Keratinocyte (primary cell): Measurements from ENCODE around the gene ABR. TPM values are rescaled to one million over a fixed set of nuclear protein-coding genes. Genes with fewer than 3 reads are reported as not detected.

Source experiments
- DNase-seq: peaks from one replicate; pipeline ENCODE4 v3.0.0-alpha.2; 2011; ENCODE audit warnings: low read depth, missing footprints, low spot score
- FAIRE-seq: peaks from 2 replicates; lab custom pipeline; 2011; peaks lifted over from hg19 to GRCh38; lab: Jason Lieb, UNC
- H2AFZ ChIP-seq: 2 replicates; pipeline ENCODE4 v1.6.0; 2012; ENCODE audit warnings: low read length, control low read depth, inconsistent platforms; ENCODE audit not compliant: control insufficient read depth
- H3K27ac ChIP-seq: 2 replicates; pipeline ENCODE4 v1.5.1; 2011; ENCODE audit warnings: low read length; ENCODE audit not compliant: control insufficient read depth, insufficient read depth
- H3K27me3 ChIP-seq: 3 replicates; pipeline ENCODE4 v1.6.0; 2011; ENCODE audit warnings: low read length; ENCODE audit not compliant: control insufficient read depth, insufficient read depth; ENCODE audit errors: extremely low read depth
- H3K36me3 ChIP-seq, 2 experiments: 2 replicates in 1 of 2; 3 replicates in 1 of 2; pipeline ENCODE4 v1.5.1; 2011; ENCODE audit warnings: low read length in 2 of 2, mild to moderate bottlenecking in 1 of 2; ENCODE audit not compliant: control insufficient read depth in 2 of 2, insufficient read depth in 2 of 2; ENCODE audit errors: extremely low read depth in 1 of 2
- H3K4me1 ChIP-seq: 3 replicates; pipeline ENCODE4 v1.5.1; 2011; ENCODE audit warnings: low read length; ENCODE audit not compliant: control insufficient read depth, insufficient read depth; ENCODE audit errors: extremely low read depth
- H3K4me2 ChIP-seq: 3 replicates; pipeline ENCODE4 v1.6.0; 2011; ENCODE audit warnings: low read depth, low read length; ENCODE audit not compliant: control insufficient read depth, insufficient read depth; ENCODE audit errors: extremely low read depth
- H3K4me3 ChIP-seq, 3 experiments: fragments of 200-600 bp in 1 of 3; sonication (generic) in 1 of 3; 2 replicates in 2 of 3; 3 replicates in 1 of 3; pipeline ENCODE4 v1.5.1; 2011 to 2016; ENCODE audit warnings: low read length in 3 of 3, mild to moderate bottlenecking in 3 of 3, control low read depth in 2 of 3, inconsistent platforms in 1 of 3, low read depth in 1 of 3, mixed read lengths in 1 of 3, mixed run types in 1 of 3, moderate library complexity in 1 of 3; ENCODE audit not compliant: control insufficient read depth in 2 of 3, insufficient read depth in 2 of 3; ENCODE audit errors: extremely low read depth in 1 of 3
- H3K79me2 ChIP-seq: 2 replicates; pipeline ENCODE4 v1.6.0; 2012; ENCODE audit warnings: low read length; ENCODE audit not compliant: control insufficient read depth, insufficient read depth
- H3K9ac ChIP-seq: 3 replicates; pipeline ENCODE4 v1.6.0; 2011; ENCODE audit warnings: low read length; ENCODE audit not compliant: control insufficient read depth, insufficient read depth; ENCODE audit errors: extremely low read depth
- H3K9me1 ChIP-seq: 3 replicates; pipeline ENCODE4 v1.6.0; 2011; ENCODE audit warnings: low read length; ENCODE audit not compliant: control insufficient read depth, insufficient read depth; ENCODE audit errors: extremely low read depth
- H3K9me3 ChIP-seq: 2 replicates; pipeline ENCODE4 v1.5.1; 2012; ENCODE audit warnings: low read depth, low read length; ENCODE audit not compliant: control insufficient read depth
- H4K20me1 ChIP-seq: 3 replicates; pipeline ENCODE4 v1.6.0; 2011; ENCODE audit warnings: low read length; ENCODE audit not compliant: control insufficient read depth, insufficient read depth; ENCODE audit errors: extremely low read depth
- CTCF ChIP-seq, 3 experiments: IDR thresholded peaks in 1 of 3; conservative IDR thresholded peaks in 1 of 3; optimal IDR thresholded peaks in 1 of 3; 2 replicates in 2 of 3; 3 replicates in 1 of 3; pipeline versions ENCODE3 to v1.5.1; 2011; ENCODE audit warnings: low read length in 3 of 3, mild to moderate bottlenecking in 3 of 3, moderate library complexity in 2 of 3, control low read depth in 1 of 3, inconsistent platforms in 1 of 3; ENCODE audit not compliant: insufficient read depth in 2 of 3; ENCODE audit errors: extremely low read depth in 1 of 3
- EZH2 ChIP-seq: IDR thresholded peaks from one replicate; pipeline ENCODE4 v1.6.1; 2012; ENCODE audit warnings: inconsistent platforms, mild to moderate bottlenecking, low read length, moderate library complexity
- dilution Hi-C: fragments of 300-500 bp; cut with MboI; formaldehyde crosslinking; loops from one replicate; pipeline ENCODE4 v1.7.0; 2020; ENCODE audit warnings: low sequenced_read_pairs; ENCODE audit not compliant: extremely low pct_ligation_motif_present
- polyA plus RNA-seq, 5 experiments: library from polyadenylated mRNA; depleted of rRNA in 3 of 5; stranded (reverse) in 3 of 5; stranded (forward) in 1 of 5; unstranded in 1 of 5; fragments of >200 nt; gene quantifications; 1 replicate in 1 of 5; 2 replicates in 3 of 5; 3 replicates in 1 of 5; pipeline versions ENCODE4 v1.2.1 to v1.2.3, GENCODE V29; 2011 to 2012; ENCODE audit warnings: missing spikeins in 2 of 5, low read depth in 1 of 5, low replicate concordance in 1 of 5

ABR gene
- polyA plus RNA-seq, 1 donor (not counting 4 experiments of a cell fraction or from before 2014, with no cell fraction given), result 17.3 TPM

GRCh38 chr17:1211287-1211686 lies 31.5 kb upstream of the ABR start:
- Histone ChIP-seq H2AFZ (no peak overlapping the region), H3K27ac (no peak overlapping the region), H3K4me2 (no peak overlapping the region), H3K4me1 (no peaks in the 10 kb centered on the region), H3K9me3 (no peaks in the 10 kb centered on the region), H4K20me1 (no peaks in the 10 kb centered on the region), H3K27me3 (peaks cover 4% of the 10 kb centered on the region), H3K79me2 (no peaks in the 10 kb centered on the region), H3K4me3 (no peak overlapping the region), H3K36me3 (no peaks in the 10 kb centered on the region), H3K9me1 (no peaks in the 10 kb centered on the region), H3K9ac (no peak overlapping the region)
- FAIRE-seq, result no peak
- no peak for TF ChIP-seq EZH2
- dilution Hi-C loops, result no loop called here
- no peak for DNase-seq

- H3K9me3 ChIP-seq, result no peaks in the 10 kb centered on the region
- H3K27ac ChIP-seq, result no peak overlapping the region
- H3K4me3 ChIP-seq, result no peak overlapping the region
- TF ChIP-seq EZH2 (no peak), CTCF (optimal IDR thresholded peaks at IDR 0.05 in 1 of 3, IDR thresholded peaks at IDR 0.05 in 1 of 3, conservative IDR thresholded peaks at IDR 0.05 in 1 of 3; ENCODE audit: extremely low read depth in 1 of 3, insufficient read depth in 2 of 3, low read length in 3 of 3) (no peak)
- dilution Hi-C loops, result no loop called here
- H4K20me1 ChIP-seq, result no peaks in the 10 kb centered on the region
- no peak overlapping the region for H2AFZ ChIP-seq
- no peak for DNase-seq
- H3K9me1 ChIP-seq, result no peaks in the 10 kb centered on the region
- no peak overlapping the region for H3K9ac ChIP-seq
- H3K79me2 ChIP-seq, result no peaks in the 10 kb centered on the region
- H3K27me3 ChIP-seq, result peaks cover 4% of the 10 kb centered on the region
- H3K4me2 ChIP-seq, result no peak overlapping the region
- no peaks in the 10 kb centered on the region for H3K36me3 ChIP-seq
- no peak for FAIRE-seq
- no peaks in the 10 kb centered on the region for H3K4me1 ChIP-seq
Observed at GRCh38 chr17:1208966-1209365, 29.2 kb upstream of the ABR start.
